Fibroblast of lung (primary cell): ENCODE measurements around the gene BMERB1.
"Not testable (repeated sequence)": the region's sequence is repeated elsewhere in the genome, so short reads cannot be mapped to it uniquely, and the experiment has no call there.

ENCODE experiments used
- CTCF ChIP-seq, 2 donors: IDR thresholded peaks in 1 of 2; conservative IDR thresholded peaks in 1 of 2; 1 replicate in 1 of 2; 2 replicates in 1 of 2; pipeline ENCODE4 v1.5.1; 2011 to 2012; ENCODE audit warnings: low read length in 2 of 2, control low read depth in 1 of 2, inconsistent platforms in 1 of 2, low read depth in 1 of 2, mild to moderate bottlenecking in 1 of 2
- EZH2 ChIP-seq: IDR thresholded peaks from 2 replicates; pipeline ENCODE4 v1.5.1; 2012; ENCODE audit warnings: low read length, control low read depth, mild to moderate bottlenecking; ENCODE audit errors: missing control alignments

- not testable (repeated sequence) for TF ChIP-seq CTCF (conservative IDR thresholded peaks at IDR 0.05 in 1 of 2, IDR thresholded peaks at IDR 0.05 in 1 of 2; ENCODE audit: low read depth in 1 of 2, low read length in 2 of 2); EZH2
Observed at GRCh38 chr16:15400314-15400713, 34.1 kb upstream of the BMERB1 start.
